ENCODE measurements around the gene DEPDC5.
A peak's percentile ranks its signal among the peaks of the same experiment; 100 is the strongest.

DEPDC5 gene

GRCh38 chr22:31926969-31927368 lies 173.2 kb downstream of the DEPDC5 start:
- DNase-seq (ENCODE audit: low spot score): peak; percentile 39

GRCh38 chr22:31927562-31927961 lies 173.7 kb downstream of the DEPDC5 start:
- DNase-seq (ENCODE audit: low spot score): no peak

GRCh38 chr22:31929167-31929930 lies 175.5 kb downstream of the DEPDC5 start:
- no peak for DNase-seq (ENCODE audit: low spot score)

DNA sequence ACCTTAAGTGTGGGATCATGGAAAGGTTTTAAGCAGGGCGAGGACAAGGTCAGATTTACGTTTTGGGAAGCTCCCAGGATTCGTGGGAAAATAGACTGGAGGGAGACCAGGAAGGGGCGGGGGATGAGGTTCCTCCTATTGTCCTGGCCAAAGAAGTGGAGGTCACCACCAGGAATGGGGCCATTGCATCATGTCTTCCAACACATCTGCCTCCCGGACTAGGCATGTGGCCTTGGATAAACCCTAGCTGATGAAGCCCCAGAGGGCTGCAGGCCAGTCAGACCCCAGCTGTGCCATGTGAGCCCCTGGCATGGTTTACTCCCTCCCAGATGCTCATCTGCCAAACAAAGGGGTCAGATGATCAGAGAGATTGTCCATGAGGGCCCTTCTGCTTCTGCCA lies 179.0 kb downstream of the DEPDC5 start:
- DNase-seq (ENCODE audit: low spot score): no peak

GRCh38 chr22:31933406-31933805 lies 179.6 kb downstream of the DEPDC5 start:
- DNase-seq (ENCODE audit: low spot score): no peak

DNA sequence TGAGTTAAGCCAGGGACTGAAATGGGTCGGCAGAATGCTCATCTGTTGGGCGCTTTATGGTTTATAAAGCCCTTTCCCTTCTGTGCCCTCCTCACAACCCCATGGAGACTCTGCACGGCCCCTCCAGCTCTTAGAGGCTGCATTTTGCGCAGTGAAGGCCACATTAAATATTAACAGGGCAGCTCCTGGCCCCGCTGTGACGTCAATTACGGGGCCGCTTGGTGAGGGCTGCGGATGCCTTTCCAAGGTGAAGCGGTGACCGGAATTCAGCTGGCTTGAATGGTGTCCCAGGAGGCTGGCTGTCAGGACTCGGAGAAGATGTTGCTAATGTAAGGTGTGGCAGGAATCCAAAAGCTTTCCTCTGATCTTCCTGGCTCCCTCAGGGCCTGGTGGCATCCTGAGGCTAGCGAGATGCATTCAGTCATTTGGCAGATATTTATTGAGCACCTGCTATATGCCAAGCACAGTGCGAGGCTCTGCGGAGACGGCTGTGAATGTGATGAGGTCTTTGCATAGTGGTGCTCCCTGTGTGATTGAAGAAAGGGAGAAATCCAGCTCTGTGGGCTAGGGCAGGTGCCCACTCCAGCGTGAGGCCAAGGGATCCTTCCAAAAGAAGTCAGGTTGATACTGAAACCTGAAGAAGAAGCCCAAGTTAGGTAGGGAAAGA lies 180.1 kb downstream of the DEPDC5 start:
- no peak for DNase-seq (ENCODE audit: low spot score)

DNA sequence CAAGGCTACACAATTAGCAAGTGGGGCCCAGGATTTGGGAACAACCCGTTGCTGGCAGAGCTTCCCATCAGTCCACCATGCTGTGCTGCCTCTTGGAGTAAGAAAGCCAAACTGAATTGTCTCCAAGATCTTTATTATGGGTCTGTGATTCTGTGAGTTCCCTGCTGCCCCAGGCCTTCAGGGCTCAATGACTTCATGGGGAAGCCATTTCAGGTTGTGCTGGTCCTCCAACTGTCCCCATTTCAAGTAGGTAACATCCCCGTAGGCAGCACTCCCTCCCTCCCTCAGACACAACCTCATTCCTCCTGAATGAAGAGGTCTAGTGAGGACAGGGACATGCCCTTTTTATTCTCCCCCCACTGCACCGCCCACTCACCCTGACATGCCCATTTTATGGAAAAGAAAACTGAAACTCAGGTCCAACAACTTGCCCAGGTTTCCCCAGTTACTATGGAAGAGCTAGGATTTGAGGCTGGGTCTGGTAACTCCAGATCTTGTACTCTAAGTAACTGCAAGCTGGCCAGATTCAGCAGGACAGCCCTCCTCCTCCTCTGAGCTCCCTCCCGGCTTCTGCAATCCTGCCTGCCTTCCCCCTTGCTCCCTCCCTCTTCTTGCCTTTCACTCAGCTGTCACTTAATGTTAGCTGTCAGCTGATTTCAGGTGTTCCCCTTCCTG lies 182.3 kb downstream of the DEPDC5 start:
- no peak for DNase-seq (ENCODE audit: low spot score)

- DNase-seq (ENCODE audit: low spot score): no peak
Measured at GRCh38 chr22:31937341-31937740, 183.5 kb downstream of the DEPDC5 start.

GRCh38 chr22:31938296-31938695 lies 184.5 kb downstream of the DEPDC5 start:
- DNase-seq (ENCODE audit: low spot score): no peak

- no peak for DNase-seq (ENCODE audit: low spot score)
Measured at GRCh38 chr22:31940506-31940905, 186.7 kb downstream of the DEPDC5 start.

- no peak for DNase-seq (ENCODE audit: low spot score)
Measured at GRCh38 chr22:31942091-31942490, 188.3 kb downstream of the DEPDC5 start.

GRCh38 chr22:31943206-31943977 lies 189.6 kb downstream of the DEPDC5 start:
- no peak for DNase-seq (ENCODE audit: low spot score)

DNA sequence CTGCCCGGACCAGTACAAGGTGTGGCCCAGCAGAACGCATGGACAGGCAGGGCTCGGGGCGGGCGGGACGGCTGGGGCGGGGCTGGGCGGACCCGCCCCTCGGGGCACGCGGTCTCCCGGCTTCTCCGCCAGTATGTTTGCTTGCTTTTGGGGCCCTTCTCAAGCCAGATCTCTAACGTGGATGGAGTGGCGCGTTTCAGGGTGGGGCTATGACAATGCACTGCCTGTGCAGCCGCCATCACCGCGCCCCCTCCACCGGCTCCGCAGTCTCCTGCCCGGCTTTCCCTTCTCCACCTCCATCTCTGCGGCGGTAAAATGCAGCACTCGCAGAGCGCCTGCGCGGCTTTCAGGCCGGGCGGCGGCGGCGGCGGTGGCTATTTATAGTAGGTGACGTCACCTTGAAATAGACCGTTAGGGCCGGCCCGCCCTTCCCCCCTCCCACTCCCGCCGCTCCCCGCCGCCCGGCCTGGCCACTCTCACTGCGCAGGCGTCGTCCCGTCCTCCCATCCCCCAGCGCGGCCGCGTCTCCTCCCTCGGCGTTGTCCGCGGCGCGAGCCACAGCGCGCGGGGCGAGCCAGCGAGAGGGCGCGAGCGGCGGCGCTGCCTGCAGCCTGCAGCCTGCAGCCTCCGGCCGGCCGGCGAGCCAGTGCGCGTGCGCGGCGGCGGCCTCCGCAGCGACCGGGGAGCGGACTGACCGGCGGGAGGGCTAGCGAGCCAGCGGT lies 190.3 kb downstream of the DEPDC5 start, which contains the start of gene YWHAH:
Gene YWHAH (plus strand): TSS at position 558 of the 722 bp plus-strand sequence. CDS start 199 bp downstream, outside the sequence.
- peak; percentile 97 for DNase-seq (ENCODE audit: low spot score)

DNA sequence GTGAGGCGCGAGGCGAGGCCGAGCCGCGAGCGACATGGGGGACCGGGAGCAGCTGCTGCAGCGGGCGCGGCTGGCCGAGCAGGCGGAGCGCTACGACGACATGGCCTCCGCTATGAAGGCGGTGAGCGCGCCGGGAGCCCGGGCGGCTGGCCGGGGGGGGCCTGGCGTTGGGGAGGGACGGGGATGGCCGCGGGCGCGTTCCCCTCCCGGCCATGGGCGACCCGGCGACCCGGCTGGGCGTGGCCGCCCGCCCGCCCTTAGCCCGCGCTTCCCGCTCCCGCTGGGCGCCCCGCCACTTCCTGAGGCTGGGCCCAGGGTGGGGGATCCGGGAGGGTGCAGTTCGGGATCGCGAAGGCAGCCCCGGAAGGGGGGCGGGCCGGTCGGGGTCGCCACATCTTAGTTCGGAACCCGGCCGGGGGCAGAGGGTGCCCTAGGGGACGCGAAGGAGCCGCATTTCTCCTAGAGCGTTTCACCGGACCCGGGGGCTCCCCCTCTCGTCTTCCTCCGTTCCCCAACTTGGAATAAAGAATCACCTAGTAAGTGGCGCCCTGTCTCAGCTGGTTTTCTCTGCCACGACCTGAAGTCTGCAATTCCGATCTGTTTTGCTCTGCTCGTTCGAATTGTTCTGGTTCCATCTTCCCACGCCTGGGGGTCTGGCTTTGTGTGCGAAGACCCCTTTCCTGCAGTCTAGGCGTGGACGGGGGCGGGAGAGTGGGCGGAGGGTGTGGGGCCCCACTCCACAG lies 191.1 kb downstream of the DEPDC5 start:
- DNase-seq (ENCODE audit: low spot score): peak; percentile 58

DNA sequence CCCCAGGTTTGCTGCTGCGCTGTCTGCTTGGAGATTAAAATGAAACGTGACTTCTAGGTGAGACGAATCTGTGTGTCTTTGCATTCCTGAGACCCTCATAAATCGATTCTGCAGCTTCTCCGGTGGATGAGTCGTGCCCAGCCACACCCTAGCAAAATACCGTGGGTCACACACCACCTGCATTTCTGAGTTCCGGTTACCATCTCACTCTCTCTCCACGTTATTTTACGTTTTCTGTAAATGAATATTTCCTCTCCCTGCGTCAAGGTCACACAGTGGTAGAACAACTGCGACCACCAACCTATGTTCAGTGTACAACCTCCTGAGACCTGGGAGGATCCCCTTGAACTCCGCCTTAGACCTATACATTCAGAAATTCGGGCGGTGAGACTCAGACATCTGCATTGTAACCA lies 191.6 kb downstream of the DEPDC5 start:
- DNase-seq (ENCODE audit: low spot score): peak; percentile 34

GRCh38 chr22:31945971-31946680 lies 192.3 kb downstream of the DEPDC5 start:
- DNase-seq (ENCODE audit: low spot score): no peak

DNA sequence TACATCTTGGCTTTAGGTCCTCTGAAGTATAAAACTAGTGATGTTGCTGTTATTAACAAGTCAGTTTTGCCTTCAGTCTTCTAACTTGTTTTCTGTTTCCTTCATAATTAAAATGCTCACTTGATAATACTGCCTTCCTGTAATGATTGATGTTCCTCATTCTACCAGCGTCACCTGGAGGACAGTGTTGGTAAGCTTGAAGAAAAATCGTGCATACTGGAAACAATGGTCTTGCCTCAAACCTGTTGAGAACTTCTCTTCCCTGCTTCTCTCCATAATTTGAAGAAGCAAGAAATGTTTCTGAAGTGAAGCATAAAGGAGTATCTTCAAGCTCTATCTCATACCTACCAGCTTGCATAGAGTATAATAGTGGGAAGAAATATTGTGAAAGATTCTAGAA lies 193.5 kb downstream of the DEPDC5 start:
- DNase-seq (ENCODE audit: low spot score): peak; percentile 62

DNA sequence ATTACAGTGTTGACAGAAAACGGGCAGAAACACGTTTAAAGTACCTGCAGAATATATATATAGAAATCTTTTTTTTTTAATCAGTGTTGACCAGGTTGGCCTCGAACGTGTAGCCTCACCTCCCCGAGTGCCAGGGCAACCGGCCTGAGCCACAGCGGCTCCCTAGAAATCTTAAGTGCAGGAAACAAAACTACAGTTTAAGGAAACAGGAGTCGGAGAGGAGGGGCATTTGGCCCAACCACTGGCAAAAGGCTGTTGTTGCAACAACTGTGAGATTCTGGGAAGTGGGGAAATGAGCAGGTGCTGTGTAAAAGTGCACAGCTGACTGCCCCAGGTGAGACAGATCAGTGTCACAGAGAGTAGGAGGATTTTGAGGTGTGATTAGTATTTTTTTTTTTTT lies 194.2 kb downstream of the DEPDC5 start:
- no peak for DNase-seq (ENCODE audit: low spot score)

DNA sequence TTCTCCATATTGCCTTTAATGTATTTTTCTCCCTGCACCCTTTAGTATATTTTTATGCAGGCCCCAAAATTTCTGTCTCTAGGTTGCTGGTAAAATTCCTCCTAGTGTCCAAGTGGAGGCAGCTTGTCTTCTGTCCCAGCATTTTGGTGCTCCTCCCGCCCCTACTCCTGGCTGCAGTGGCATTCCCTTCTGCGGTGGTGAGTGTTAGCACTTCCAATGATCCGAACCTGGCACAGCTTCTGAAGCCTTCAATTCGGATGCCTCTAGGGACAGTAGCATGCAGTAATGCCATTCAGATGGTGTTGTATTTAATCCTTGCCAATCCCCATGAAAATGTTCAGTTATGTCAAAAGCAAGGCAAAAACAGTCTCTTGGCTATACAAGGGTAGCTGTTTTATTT lies 196.4 kb downstream of the DEPDC5 start:
- no peak for DNase-seq (ENCODE audit: low spot score)

Data from germinal center (tissue), 1 donor.